A204.1 (cell line): Measurements from ENCODE around the gene ARMH3.
"Not testable (repeated sequence)": the region's sequence is repeated elsewhere in the genome, so short reads cannot be mapped to it uniquely, and the experiment has no call there.

Experiments
- FAIRE-seq: peaks from 2 replicates; lab custom pipeline; 2012; peaks lifted over from hg19 to GRCh38; lab: Jason Lieb, UNC

The ARMH3 gene

GRCh38 chr10:102040305-102041050 is 15.5 kb downstream of the ARMH3 start:
- FAIRE-seq, result no peak

- FAIRE-seq, result no peak
These were observed 17.6 kb downstream of the ARMH3 start for GRCh38 chr10:102038410-102038809.

DNA sequence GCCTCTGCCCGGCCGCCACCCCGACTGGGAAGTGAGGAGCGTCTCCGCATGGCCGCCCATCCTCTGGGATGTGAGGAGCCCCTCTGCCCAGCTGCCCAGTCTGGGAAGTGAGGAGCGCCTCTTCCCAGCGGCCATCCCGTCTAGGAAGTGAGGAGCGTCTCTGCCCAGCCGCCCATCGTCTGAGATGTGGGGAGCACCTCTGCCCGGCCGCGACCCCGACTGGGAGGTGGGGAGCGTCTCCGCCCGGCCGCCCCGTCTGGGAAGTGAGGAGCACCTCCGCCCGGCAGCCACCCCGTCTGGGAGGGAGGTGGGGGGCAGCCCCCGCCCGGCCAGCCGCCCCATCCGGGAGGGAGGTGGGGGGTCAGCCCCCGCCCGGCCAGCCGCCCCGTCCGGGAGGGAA is 20.2 kb downstream of the ARMH3 start:
- FAIRE-seq, result not testable (repeated sequence)

GRCh38 chr10:102033787-102034186 is 22.2 kb downstream of the ARMH3 start:
- no peak for FAIRE-seq

GRCh38 chr10:102027261-102027660 is 28.7 kb downstream of the ARMH3 start:
- FAIRE-seq, result no peak

- no peak for FAIRE-seq
These were observed 31.2 kb downstream of the ARMH3 start for GRCh38 chr10:102024799-102025198.

DNA sequence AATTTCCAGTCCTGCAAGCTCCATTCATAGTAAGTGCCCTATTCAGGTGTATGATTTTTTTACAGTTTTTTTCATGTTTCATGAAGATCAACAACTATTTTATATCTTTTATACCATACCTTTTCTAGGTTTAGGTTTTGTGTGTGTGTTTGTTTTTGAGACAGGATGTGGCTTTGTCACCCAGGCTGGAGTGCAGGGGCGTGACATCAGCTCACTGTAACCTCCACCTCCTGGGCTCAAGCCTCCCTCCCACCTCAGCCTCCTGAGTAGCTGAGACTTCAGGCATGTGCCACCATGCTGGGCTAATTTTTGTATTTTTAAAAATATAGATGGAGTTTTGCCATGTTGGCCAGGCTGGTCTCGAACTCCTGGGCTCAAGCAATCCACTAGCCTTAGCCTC is 35.0 kb downstream of the ARMH3 start:
- no peak for FAIRE-seq

DNA sequence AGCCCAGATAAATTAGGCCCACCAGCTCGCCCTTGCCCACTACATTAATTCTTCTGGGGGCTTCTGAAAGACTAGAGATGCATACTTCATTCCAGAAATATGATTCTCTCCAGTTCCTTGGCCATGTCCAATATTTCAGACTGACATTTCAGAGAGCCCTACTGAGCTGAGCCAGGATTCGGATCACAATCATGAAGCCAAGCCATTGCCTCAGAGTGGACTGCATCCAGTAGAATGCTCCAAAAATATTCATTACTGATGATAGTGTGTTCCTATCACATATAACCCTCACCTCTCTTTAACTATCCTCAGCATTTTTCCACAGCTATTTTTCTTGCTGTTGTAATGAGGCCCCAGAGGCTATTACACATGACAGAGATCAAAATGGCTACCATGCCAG is 38.7 kb downstream of the ARMH3 start:
- FAIRE-seq, result no peak

DNA sequence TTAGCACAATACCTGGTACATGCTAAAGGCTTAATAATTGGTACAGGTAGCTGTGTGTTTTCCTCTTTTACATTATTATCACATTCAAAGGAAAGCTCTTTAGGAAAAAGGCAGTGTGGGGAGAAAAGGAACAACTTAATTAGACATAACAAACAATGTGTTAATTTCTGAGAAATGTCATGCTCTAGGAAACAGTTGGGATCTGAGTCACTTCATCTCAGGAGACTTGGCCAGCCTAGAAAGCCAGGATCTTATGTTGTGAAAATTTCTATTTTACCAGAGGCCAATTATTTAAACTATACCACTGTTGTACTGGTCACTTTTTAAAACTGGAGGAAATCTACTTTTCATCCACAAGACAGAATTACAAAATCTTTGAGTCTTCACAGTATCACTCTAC is 39.6 kb downstream of the ARMH3 start:
- no peak for FAIRE-seq

DNA sequence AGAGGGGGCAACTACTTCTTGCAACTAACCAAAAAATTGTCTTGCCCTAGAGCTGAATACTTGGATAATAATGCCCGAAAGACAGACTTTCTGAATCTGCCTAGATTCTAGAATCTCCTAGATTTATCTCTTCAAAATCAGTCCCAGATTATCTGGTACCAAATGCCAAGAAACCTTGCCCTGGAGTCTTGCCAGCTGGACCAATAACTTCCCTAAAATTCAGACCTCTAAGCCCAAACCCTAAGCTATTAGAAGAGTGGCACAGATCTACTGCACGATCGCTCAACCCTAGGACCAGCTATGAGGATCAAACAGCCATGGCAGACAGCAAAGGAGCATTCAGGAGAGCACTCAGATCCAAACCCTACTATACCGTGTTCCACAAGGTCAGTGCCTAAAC is 45.0 kb downstream of the ARMH3 start:
- FAIRE-seq, result no peak

- FAIRE-seq, result peak; percentile 97
These were observed 46.1 kb downstream of the ARMH3 start for GRCh38 chr10:102009801-102010425.

DNA sequence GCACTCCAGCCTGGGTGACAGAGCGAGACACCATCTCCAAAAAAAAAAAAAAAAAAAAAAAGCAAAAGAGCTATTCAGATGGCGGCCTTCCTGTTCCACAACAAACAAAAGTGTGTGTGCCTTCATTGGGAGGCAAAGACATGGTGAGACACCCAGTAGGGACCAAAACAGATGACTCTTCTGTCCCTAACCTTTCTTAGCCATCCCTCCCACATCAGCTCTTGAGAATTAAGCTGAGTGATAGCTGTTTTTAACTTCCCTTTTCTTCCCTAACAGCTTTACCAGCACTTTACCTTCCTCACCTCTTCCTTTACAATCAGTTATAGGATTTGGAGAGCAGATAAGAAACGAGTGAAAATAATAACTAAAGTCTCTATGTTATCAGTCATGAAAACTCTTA is 48.2 kb downstream of the ARMH3 start:
- no peak for FAIRE-seq

DNA sequence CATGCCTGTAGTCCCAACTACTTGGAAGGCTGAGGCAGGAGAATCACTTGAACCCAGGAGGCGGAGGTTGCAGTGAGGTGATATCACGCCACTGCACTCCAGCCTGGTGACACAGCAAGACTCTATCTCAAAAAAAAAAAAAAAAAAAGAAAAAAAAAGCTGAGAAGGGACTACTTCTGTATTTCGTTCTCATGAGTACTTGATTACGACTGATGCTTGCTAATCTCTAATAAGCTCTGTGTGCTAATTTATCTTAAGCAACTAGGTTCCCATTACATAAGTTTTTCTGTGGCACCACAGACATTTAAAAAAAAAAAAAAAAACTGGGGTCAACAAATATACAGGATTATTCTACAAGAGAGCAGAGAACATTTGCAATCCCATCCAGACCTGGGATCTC is 48.9 kb downstream of the ARMH3 start:
- not testable (repeated sequence) for FAIRE-seq

GRCh38 chr10:102004376-102004775 is 51.6 kb downstream of the ARMH3 start:
- FAIRE-seq, result no peak

- FAIRE-seq, result no peak
These were observed 52.4 kb downstream of the ARMH3 start for GRCh38 chr10:102003541-102003940.

DNA sequence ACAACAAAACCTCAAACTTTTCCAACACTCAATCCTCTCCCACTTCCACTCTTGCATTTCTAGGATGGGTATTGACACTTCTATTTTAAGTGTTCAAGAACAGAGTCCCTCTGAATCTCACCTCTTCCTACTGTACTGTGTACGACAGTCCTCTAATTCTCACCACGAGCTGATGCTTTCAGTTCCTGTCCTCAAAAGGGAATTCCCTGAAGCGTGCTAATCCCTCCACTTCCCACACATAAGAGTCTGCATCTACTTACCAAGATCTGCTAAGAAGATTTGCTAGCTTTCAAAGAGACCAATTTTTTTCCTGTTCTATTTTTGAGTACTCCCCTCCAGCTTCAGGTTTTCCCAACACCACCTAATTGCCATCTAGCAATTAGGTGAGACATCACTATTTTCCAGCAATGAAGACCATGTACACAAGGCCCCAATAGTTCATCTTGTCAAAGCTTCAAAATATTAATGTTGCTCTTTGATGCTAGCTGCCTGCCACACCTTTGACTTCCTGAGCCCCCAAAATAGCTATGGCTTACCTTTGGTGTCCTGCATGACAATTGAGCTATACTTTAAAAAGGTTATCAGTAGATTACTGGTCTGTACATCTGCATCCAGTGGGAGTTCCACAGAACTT is 54.4 kb downstream of the ARMH3 start:
- FAIRE-seq, result no peak

GRCh38 chr10:101997803-101998202 is 58.2 kb downstream of the ARMH3 start:
- no peak for FAIRE-seq

DNA sequence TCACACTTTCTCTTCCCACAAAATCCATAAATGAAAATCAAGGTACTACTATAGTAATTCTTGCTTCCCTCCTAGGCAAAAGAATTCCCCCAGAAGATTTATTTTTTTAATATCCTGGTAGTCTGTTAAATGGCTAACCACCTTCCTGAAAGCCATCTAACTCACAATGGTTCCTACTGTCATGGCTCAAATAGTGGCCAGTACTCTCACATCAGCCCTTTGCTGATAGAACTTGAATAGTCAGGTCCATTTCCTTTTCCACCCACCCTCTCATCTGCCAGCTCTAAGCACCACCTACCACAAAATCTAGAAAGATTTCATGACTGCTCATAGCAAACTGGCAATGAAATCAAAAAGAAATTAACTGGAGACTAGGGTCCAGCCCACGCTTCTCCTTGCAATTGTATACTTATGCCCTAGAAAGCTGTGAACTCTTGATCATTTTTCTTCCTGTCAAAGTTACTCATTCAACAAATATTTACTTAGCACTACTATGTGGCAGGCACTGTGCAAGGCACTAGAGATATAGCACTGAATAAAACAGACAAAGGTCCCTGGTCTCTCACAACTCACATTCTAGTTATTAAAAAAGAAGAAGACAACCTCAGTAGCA is 60.4 kb downstream of the ARMH3 start:
- FAIRE-seq, result no peak

DNA sequence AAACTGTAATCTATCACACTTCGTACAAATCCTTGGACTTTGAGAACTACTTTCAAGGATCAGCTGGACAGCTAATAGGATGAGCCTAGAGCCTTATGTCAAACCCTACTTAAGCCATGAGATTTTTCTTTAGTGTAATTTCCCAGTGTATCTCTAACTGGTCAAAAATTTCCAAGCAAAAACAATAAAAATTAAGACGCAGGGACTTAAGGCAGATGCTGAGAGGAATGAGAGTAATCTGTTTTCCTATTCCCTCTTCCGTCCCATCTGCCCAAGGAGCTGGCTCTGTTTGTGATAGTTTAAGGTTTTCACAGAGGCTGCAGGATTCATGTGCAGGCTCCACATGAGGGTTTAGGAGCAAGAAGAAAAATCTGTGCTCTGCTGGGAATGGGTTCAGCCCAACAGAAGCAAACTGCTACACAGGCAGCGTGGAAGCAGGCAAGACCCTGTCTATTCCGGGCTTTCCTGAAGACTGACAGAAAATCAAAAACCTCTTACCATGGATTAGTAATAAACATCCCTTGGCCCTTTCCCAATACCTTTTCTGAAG is 62.2 kb downstream of the ARMH3 start:
- FAIRE-seq, result no peak

DNA sequence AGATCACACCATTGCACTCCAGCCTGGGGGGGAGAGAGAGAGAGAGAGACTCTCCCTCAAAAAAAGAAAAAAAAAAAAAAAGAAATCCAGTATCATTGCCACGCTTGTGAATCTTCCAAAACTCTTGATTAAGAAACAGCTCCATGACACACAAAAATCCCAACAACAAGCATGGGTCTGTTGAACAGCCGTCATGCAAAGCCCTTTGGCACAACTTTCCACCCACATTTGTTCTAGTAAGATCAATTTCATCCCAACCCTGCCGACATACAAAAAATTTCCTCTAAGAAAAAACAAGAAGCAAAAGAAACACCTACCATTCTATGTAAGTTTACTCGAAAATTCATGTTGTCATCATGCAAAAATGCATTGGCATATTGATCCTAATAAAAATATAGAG is 62.8 kb downstream of the ARMH3 start:
- FAIRE-seq, result no peak

DNA sequence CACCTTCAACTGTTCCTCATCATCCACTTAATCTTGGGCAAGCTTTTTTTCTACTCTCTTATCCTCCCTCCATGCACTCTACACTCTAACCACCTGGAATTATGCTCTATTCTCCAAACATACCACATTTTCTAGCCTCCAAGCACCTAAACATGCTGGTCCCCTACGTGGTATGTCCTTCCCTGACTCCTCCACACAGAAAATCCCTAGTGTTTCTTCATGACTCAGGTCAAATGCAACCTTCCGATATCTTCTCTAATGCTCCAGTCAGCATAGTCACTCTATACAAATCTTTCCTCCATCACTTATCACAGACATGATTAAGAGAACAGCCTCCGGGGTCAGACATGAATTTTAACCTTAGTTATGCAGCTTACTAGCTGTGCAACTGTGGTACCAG is 68.8 kb downstream of the ARMH3 start:
- no peak for FAIRE-seq

- no peak for FAIRE-seq
These were observed 69.4 kb downstream of the ARMH3 start for GRCh38 chr10:101986624-101986971.

DNA sequence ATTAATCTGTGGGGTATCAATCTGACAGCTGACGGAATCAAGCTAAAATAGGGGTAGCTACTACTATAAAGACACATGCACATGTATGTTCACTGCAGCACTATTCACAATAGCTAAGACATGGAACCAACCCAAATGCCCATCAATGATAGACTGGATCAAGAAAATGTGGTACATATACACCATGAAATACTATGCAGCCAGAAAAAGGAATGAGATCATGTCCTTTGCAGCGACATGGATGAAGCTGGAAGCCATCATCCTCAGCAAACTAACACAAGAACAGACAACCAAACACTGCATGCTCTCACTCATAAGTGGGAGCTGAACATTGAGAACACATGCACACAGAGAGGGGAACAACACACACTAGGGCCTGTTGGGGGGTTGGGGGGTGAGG is 75.3 kb downstream of the ARMH3 start:
- not testable (repeated sequence) for FAIRE-seq
